K562 (cell line): ENCODE measurements around the gene GNRH2. TPM values are rescaled to one million over a fixed set of nuclear protein-coding genes. Genes with fewer than 3 reads are reported as not detected.

ENCODE experiments used
- ATAC-seq: fragments of 200-7000 bp; cut with Tn5 transposase; 3 replicates; pipeline ENCODE4 v1.9.1; 2020; ENCODE audit warnings: moderate library complexity
- BruUV-seq: library from RNA; stranded (reverse); fragments of 400-500 nt; replicated peaks from 2 replicates; lab custom pipeline; 2021; lab: Mats Ljungman, UMichigan
- CTCF ChIA-PET: fragments of 300-600 bp; formaldehyde crosslinking; extraction: SDS; loops from one replicate; lab custom pipeline; 2021; ENCODE audit warnings: low intra/inter-chr PET ratio; lab: Yijun Ruan, JAX
- POLR2A ChIA-PET: fragments of 300-600, 350-650 bp; sonication (Branson Sonifier 250); formaldehyde crosslinking; extraction: SDS; loops from one replicate; lab custom pipeline; 2021; ENCODE audit warnings: antibody characterized with exemption, inconsistent platforms; lab: Yijun Ruan, JAX
- DNase-seq, 4 experiments: peaks; one replicate each; pipeline versions ENCODE4 v3.0.0 to v3.0.0-alpha.2; 2011 to 2018; ENCODE audit warnings: low spot score in 3 of 4, mixed read lengths in 3 of 4; ENCODE audit errors: extremely low read depth in 1 of 4
- FAIRE-seq: peaks from 2 replicates; lab custom pipeline; 2011; peaks lifted over from hg19 to GRCh38; lab: Jason Lieb, UNC
- H2AFZ ChIP-seq: 2 replicates; pipeline ENCODE4 v1.6.0; 2011; ENCODE audit warnings: low read depth, low read length, control low read depth, inconsistent platforms
- H3K27ac ChIP-seq: fragments of 200-600 bp; 3 replicates; pipeline ENCODE4 v1.8.0; 2011; ENCODE audit warnings: low read depth, mild to moderate bottlenecking, control low read depth, inconsistent platforms, low read length, moderate library complexity, mixed read lengths; ENCODE audit errors: extremely low read depth
- H3K27me3 ChIP-seq, 2 experiments: fragments of 300-600 bp in 1 of 2; 2 replicates in 1 of 2; 3 replicates in 1 of 2; pipeline versions ENCODE4 v1.6.0 to v1.8.0; 2011; ENCODE audit warnings: inconsistent platforms in 2 of 2, low read length in 2 of 2, mild to moderate bottlenecking in 1 of 2, mixed read lengths in 1 of 2, moderate library complexity in 1 of 2; ENCODE audit not compliant: control insufficient read depth in 2 of 2, insufficient read depth in 2 of 2
- H3K36me3 ChIP-seq: fragments of 300-600 bp; 3 replicates; pipeline ENCODE4 v1.8.0; 2011; ENCODE audit warnings: mild to moderate bottlenecking, low read length, inconsistent platforms; ENCODE audit not compliant: control insufficient read depth, insufficient read depth
- H3K4me1 ChIP-seq, 2 experiments: fragments of 200-600 bp in 1 of 2; replicated peaks in 1 of 2; 2 replicates in 1 of 2; 3 replicates in 1 of 2; pipeline versions ENCODE4 v1.5.1 to v1.8.0; 2011; ENCODE audit warnings: inconsistent platforms in 2 of 2, low read length in 2 of 2, mild to moderate bottlenecking in 1 of 2, mixed read lengths in 1 of 2, moderate library complexity in 1 of 2; ENCODE audit not compliant: control insufficient read depth in 2 of 2, insufficient read depth in 2 of 2
- H3K4me2 ChIP-seq: 2 replicates; pipeline ENCODE4 v1.6.1; 2011; ENCODE audit warnings: low read length, control low read depth, inconsistent platforms, mixed read lengths; ENCODE audit not compliant: insufficient read depth
- H3K4me3 ChIP-seq: fragments of 200-600 bp; sonication (generic), shearing (Covaris generic); 2 replicates; pipeline ENCODE4 v1.5.1; 2016; ENCODE audit warnings: control low read depth, inconsistent platforms
- H3K79me2 ChIP-seq: fragments of 200-600 bp; 3 replicates; pipeline ENCODE4 v1.8.0; 2011; ENCODE audit warnings: low read length, inconsistent platforms; ENCODE audit not compliant: control insufficient read depth, insufficient read depth
- H3K9ac ChIP-seq, 2 experiments: 2 replicates each; pipeline versions ENCODE4 v1.6.0 to v1.6.1; 2011; ENCODE audit warnings: low read depth in 2 of 2, low read length in 2 of 2, control low read depth in 1 of 2, inconsistent platforms in 1 of 2, mild to moderate bottlenecking in 1 of 2, mixed read lengths in 1 of 2; ENCODE audit not compliant: insufficient read depth in 1 of 2
- H3K9me1 ChIP-seq: one replicate; pipeline ENCODE4 v1.6.0; 2011; ENCODE audit warnings: inconsistent platforms, mild to moderate bottlenecking, low read length, moderate library complexity; ENCODE audit not compliant: control insufficient read depth, insufficient read depth
- H3K9me3 ChIP-seq: replicated peaks from 2 replicates; pipeline ENCODE4 v1.5.1; 2011; ENCODE audit warnings: low read depth, low read length, inconsistent platforms; ENCODE audit not compliant: control insufficient read depth, insufficient read depth
- H4K20me1 ChIP-seq: replicated peaks from 2 replicates; pipeline ENCODE4 v1.6.1; 2011; ENCODE audit warnings: low read length, inconsistent platforms, mixed read lengths; ENCODE audit not compliant: control insufficient read depth, insufficient read depth
- CREB1 ChIP-seq, 2 experiments: sonication (generic) in 1 of 2; formaldehyde crosslinking in 1 of 2; IDR thresholded peaks; 2 replicates each; pipeline versions ENCODE4 v1.6.1 to v1.8.0; 2012 to 2022; ENCODE audit warnings: inconsistent platforms in 1 of 2, mild to moderate bottlenecking in 1 of 2, missing genetic modification reagents in 1 of 2, moderate library complexity in 1 of 2
- ETS1 ChIP-seq: conservative IDR thresholded peaks from 2 replicates; pipeline ENCODE4 v1.6.1; 2011; ENCODE audit warnings: low read depth, mild to moderate bottlenecking, low read length; ENCODE audit not compliant: control insufficient read depth
- FOS ChIP-seq: IDR thresholded peaks from 3 replicates; pipeline ENCODE4 v1.6.1; 2011; ENCODE audit not compliant: insufficient read length; ENCODE audit errors: extremely low read depth
- FOSL1 ChIP-seq: fragments of 200-800 bp; sonication (Bioruptor generic); conservative IDR thresholded peaks from 2 replicates; pipeline ENCODE4 v1.6.1; 2016; ENCODE audit warnings: missing genetic modification characterization, missing compliant biosample characterization
- FOXJ2 ChIP-seq: fragments of 200-800 bp; sonication (Bioruptor generic); IDR thresholded peaks from 2 replicates; pipeline ENCODE4 v1.6.1; 2016; ENCODE audit warnings: missing genetic modification characterization, missing compliant biosample characterization
- FOXK2 ChIP-seq, 2 experiments: fragments of 450-650 bp; IDR thresholded peaks in 1 of 2; conservative IDR thresholded peaks in 1 of 2; 2 replicates each; pipeline ENCODE4 v1.6.1; 2016; ENCODE audit warnings: low read depth in 2 of 2, mild to moderate bottlenecking in 1 of 2
- HDGF ChIP-seq: fragments of 450-650 bp; IDR thresholded peaks from 2 replicates; pipeline ENCODE4 v1.6.1; 2016
- POLR2AphosphoS2 ChIP-seq: IDR thresholded peaks from 2 replicates; pipeline ENCODE4 v1.6.1; 2012; ENCODE audit warnings: low read length, improper control_type of control experiment
- SMAD4 ChIP-seq: fragments of 250-450 bp; sonication (Bioruptor Pico); conservative IDR thresholded peaks from 2 replicates; pipeline ENCODE4 v1.8.0; 2021; ENCODE audit warnings: inconsistent platforms, mild to moderate bottlenecking, moderate library complexity
- SMARCE1 ChIP-seq: fragments of 450-650 bp; IDR thresholded peaks from 2 replicates; pipeline ENCODE4 v1.7.1; 2016; ENCODE audit warnings: mild to moderate bottlenecking
- TCF7 ChIP-seq: sonication (generic); IDR thresholded peaks from 2 replicates; pipeline ENCODE4 v1.6.1; 2016; ENCODE audit warnings: antibody characterized with exemption, borderline replicate concordance
- TGIF2 ChIP-seq: sonication (generic); formaldehyde crosslinking; IDR thresholded peaks from 2 replicates; pipeline ENCODE4 v1.8.1; 2022; ENCODE audit warnings: mild to moderate bottlenecking, missing genetic modification reagents, moderate library complexity
- ZBTB1 ChIP-seq: sonication (generic); formaldehyde crosslinking; IDR thresholded peaks from 2 replicates; pipeline ENCODE4 v1.8.1; 2023; ENCODE audit warnings: missing genetic modification reagents, low read depth, mild to moderate bottlenecking, borderline replicate concordance
- ZFP30 ChIP-seq: fragments of 250-450 bp; sonication (Bioruptor Pico); IDR thresholded peaks from 2 replicates; pipeline ENCODE4 v1.8.0; 2022; ENCODE audit warnings: moderate library complexity, mild to moderate bottlenecking, inconsistent platforms, borderline replicate concordance
- ZNF133 ChIP-seq: fragments of 250-450 bp; sonication (Bioruptor Pico); IDR thresholded peaks from 2 replicates; pipeline ENCODE4 v1.4.0; 2020; ENCODE audit warnings: mild to moderate bottlenecking
- ZNF707 ChIP-seq: fragments of 250-450 bp; sonication (Bioruptor Pico); conservative IDR thresholded peaks from 2 replicates; pipeline ENCODE4 v1.8.0; 2022; ENCODE audit warnings: inconsistent platforms, mild to moderate bottlenecking, moderate library complexity
- WGBS: fragments of 100-300 bp; shearing (Covaris generic); methylation state at CpG from one replicate; pipeline ENCODE4 v1.1.6; 2016; ENCODE audit warnings: low coverage, mixed read lengths; ENCODE audit not compliant: insufficient coverage; ENCODE audit errors: missing lambda C conversion rate; 5-methylcytosine and 5-hydroxymethylcytosine counted together
- in situ Hi-C: fragments of 300-500 bp; cut with MboI; formaldehyde crosslinking; loops from 4 replicates; pipeline ENCODE4 v1.15.0; 2018; ENCODE audit warnings: inconsistent platforms, mixed read lengths
- intact Hi-C: fragments of 100-400 bp; cut with micrococcal nuclease; formaldehyde crosslinking; loops from 2 replicates; pipeline ENCODE4 v1.14.2; 2022
- polyA plus RNA-seq, 8 experiments: library from polyadenylated mRNA; depleted of rRNA in 4 of 8; stranded (reverse) in 5 of 8; unstranded in 3 of 8; fragments of >200 nt; fragmentation: Nextera tagmentation in 2 of 8; fragmentation: Illumina TruSeq in 1 of 8; extraction: Ambion mirVana in 2 of 8; extraction: Trizol in 1 of 8; gene quantifications; 2 replicates each; pipeline versions ENCODE4 v1.2.1 to v1.2.3, GENCODE V29; 2011 to 2014; ENCODE audit warnings: inconsistent platforms in 1 of 8, missing spikeins in 1 of 8
- total RNA-seq, 7 experiments: library from RNA; depleted of rRNA in 6 of 7; stranded (reverse); fragments of >200 nt in 6 of 7; fragmentation: Illumina TruSeq in 2 of 7; extraction: Trizol in 2 of 7; gene quantifications; 2 replicates each; pipeline versions ENCODE4 v1.2.1 to v1.2.3, GENCODE V29; 2011 to 2021; ENCODE audit warnings: low replicate concordance in 1 of 7
- TF ChIP-seq, protein P1 (sequence below), 3 experiments: fragments of 200-800 bp in 1 of 3; sonication (Bioruptor generic) in 1 of 3; sonication (generic) in 1 of 3; formaldehyde crosslinking in 1 of 3; IDR thresholded peaks; 2 replicates each; pipeline versions ENCODE4 v1.6.1 to v1.8.0; 2016 to 2022; ENCODE audit warnings: mild to moderate bottlenecking in 2 of 3, missing compliant biosample characterization in 2 of 3, missing genetic modification characterization in 2 of 3, missing genetic modification reagents in 1 of 3
- TF ChIP-seq, protein P2 (sequence below): fragments of 250-450 bp; sonication (Bioruptor Pico); IDR thresholded peaks from 2 replicates; pipeline ENCODE4 v1.5.0; 2021; ENCODE audit warnings: mild to moderate bottlenecking, borderline replicate concordance

Gene GNRH2
- total and polyA plus RNA-seq, 9 of the 15 experiments (the other 6 are each of a cell fraction or from before 2014, with no cell fraction given) = 0.11 to 0.50 (median 0.24) TPM; not detected in 5

- TF ChIP-seq, protein P1, sequence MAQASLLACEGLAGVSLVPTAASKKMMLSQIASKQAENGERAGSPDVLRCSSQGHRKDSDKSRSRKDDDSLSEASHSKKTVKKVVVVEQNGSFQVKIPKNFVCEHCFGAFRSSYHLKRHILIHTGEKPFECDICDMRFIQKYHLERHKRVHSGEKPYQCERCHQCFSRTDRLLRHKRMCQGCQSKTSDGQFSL (CRISPR knock-in tag; IDR thresholded peaks at IDR 0.05) = no peak
- TF ChIP-seq, protein P1 (tag; IDR thresholded peaks at IDR 0.05) = no peak
- no peak for TF ChIP-seq ZNF707 (CRISPR knock-in tag)
- no peak for TF ChIP-seq FOSL1 (tag)
- TF ChIP-seq, protein P2, sequence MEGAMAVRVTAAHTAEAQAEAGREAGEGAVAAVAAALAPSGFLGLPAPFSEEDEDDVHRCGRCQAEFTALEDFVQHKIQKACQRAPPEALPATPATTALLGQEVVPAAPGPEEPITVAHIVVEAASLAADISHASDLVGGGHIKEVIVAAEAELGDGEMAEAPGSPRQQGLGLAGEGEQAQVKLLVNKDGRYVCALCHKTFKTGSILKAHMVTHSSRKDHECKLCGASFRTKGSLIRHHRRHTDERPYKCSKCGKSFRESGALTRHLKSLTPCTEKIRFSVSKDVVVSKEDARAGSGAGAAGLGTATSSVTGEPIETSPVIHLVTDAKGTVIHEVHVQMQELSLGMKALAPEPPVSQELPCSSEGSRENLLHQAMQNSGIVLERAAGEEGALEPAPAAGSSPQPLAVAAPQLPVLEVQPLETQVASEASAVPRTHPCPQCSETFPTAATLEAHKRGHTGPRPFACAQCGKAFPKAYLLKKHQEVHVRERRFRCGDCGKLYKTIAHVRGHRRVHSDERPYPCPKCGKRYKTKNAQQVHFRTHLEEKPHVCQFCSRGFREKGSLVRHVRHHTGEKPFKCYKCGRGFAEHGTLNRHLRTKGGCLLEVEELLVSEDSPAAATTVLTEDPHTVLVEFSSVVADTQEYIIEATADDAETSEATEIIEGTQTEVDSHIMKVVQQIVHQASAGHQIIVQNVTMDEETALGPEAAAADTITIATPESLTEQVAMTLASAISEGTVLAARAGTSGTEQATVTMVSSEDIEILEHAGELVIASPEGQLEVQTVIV = no peak
Observed at GRCh38 chr20:3014179-3014578, 29.2 kb upstream of the GNRH2 start (continued).

DNA sequence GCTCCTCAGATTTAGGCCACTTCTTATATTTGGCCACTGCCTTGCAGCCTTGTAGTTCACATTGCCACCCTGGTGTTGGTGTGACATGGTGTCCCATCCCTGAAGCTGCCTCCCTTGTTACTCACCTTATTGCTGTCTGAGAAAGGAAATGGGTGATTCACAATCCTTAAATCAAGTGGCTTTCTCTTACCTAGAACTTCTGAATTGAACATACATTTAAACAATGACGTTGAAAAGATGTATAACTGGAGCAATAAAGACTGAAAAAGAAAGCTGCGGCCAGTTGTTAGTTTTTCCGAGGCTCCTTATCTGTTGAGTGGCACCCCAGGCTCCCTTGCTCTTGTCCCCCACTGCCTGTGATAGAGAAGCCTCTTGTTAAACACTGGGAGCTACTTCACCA is 28.8 kb upstream of the GNRH2 start:
- H3K36me3 ChIP-seq = peaks cover 32% of the 10 kb centered on the region
- no peak for ATAC-seq
- no peaks in the 10 kb centered on the region for H3K9me3 ChIP-seq
- no peaks in the 10 kb centered on the region for H3K9me1 ChIP-seq
- intact Hi-C loops = no loop called here
- no peak for DNase-seq
- H3K79me2 ChIP-seq = no peaks in the 10 kb centered on the region
- H3K9ac ChIP-seq = no peak overlapping the region
- no TSS peak for BruUV-seq
- H3K4me2 ChIP-seq = no peak overlapping the region
- no peaks in the 10 kb centered on the region for H3K27me3 ChIP-seq
- H3K4me1 ChIP-seq = no peaks in the 10 kb centered on the region
- no peak overlapping the region for H3K27ac ChIP-seq
- ChIA-PET POLR2A (no interaction called here), CTCF (no interaction called here)
- H3K4me3 ChIP-seq = no peak overlapping the region
- in situ Hi-C loops = no loop called here
- no peak overlapping the region for H2AFZ ChIP-seq
- WGBS = 89% methylated on average over 3 of the region's 3 CpGs
- no peak for FAIRE-seq
- H4K20me1 ChIP-seq = no peaks in the 10 kb centered on the region; the same call in 1 of the 2 replicates
- TF ChIP-seq HDGF = no peak
- TF ChIP-seq TCF7 = no peak
- TF ChIP-seq SMAD4 (CRISPR knock-in tag) = no peak
- TF ChIP-seq CREB1 (IDR thresholded peaks at IDR 0.05) = no peak
- TF ChIP-seq CREB1 (CRISPR knock-in tag; IDR thresholded peaks at IDR 0.05) = no peak
- no peak for TF ChIP-seq ZBTB1 (CRISPR knock-in tag)
- no peak for TF ChIP-seq FOXJ2
- no peak for TF ChIP-seq ZNF133 (CRISPR knock-in tag)
- TF ChIP-seq FOXK2 (conservative IDR thresholded peaks at IDR 0.05 in 1 of 2, IDR thresholded peaks at IDR 0.05 in 1 of 2; ENCODE audit: low read depth in 2 of 2) = no peak
- TF ChIP-seq ZFP30 (CRISPR knock-in tag) = no peak
- TF ChIP-seq FOS = no peak
- TF ChIP-seq ETS1 = no peak
- no peak for TF ChIP-seq TGIF2 (CRISPR knock-in tag)
- no peak for TF ChIP-seq SMARCE1
- TF ChIP-seq POLR2AphosphoS2 = no peak
